Measurements from ENCODE around the gene LENG8.
"Not testable (repeated sequence)": the region's sequence is repeated elsewhere in the genome, so short reads cannot be mapped to it uniquely, and the experiment has no call there.

Gene LENG8

DNA sequence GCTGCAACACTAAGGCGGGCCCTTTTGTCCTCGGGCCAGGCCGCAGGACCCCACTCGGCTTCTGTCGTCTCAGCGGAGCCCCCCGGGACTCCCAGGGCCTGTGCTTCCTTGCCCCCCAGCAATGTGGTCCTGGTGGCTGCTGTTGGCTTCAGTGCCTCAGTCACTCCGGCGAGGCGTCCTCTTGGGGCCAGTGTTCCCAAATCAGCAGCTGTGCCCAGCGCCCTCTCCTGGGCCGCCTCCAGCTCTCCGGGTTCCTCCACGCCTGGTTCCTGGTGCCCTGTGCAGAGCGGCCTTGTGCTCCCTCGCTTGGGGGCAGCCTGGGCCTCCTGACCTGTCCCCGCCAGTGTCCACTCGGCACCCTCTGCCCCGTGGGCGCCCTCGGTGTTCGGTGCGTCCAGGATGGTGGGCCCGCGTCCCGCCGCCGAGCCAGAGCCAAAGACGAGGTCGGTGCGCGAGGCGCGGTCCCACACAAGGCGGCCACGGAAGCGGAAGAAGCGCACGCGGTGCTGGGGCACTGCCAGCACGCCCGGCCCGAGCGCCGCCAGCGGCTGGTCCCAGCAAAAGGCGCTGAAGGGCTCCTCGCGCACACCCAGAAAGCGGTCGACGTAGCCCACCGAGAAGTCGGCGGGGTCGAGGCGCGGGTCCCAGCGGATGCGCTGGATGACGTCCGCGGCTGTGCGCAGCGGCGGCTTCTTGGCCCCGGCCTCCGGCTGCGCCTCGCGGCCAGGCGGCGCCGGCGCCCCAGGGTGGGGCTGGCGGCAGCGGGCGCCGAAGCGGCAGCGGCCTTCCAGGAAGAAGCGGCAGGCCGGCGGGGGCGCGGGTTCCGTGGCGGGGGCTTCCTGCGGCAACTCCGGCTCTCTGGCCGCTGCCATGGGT lies 13.9 kb downstream of the LENG8 start:
- DNase-seq: peak; percentile 60

DNA sequence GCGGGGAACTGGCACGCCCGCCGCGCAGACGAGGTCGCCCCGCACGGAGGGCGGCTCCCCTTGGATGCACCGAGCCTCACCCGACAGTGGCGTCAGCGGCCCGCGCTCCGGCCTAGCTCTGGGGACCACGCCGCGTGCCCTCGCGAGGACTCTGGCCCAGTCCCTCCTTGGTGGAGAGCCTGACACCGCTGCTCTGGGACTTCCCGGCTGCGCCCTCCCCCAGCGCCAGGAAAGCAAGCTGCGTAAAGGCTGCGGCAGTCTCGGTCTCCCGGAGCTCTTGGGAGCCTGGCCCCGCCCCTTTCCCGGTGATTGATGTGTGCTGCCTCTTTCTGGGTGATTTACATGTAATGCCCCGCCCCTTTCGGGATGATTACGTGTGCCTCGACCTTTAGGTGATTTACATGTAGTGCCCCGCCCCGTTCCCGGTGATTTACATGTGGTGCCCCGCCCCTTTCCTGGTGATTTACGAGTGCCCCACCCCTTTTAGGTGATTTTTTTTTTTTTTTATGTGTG lies 14.6 kb downstream of the LENG8 start, which contains the start of gene LENG9:
Gene LENG9, minus strand, starts transcription at position 248 of the 513 bp plus-strand sequence. CDS start 252 bp downstream, outside the sequence.
- peak; percentile 98 for DNase-seq

DNA sequence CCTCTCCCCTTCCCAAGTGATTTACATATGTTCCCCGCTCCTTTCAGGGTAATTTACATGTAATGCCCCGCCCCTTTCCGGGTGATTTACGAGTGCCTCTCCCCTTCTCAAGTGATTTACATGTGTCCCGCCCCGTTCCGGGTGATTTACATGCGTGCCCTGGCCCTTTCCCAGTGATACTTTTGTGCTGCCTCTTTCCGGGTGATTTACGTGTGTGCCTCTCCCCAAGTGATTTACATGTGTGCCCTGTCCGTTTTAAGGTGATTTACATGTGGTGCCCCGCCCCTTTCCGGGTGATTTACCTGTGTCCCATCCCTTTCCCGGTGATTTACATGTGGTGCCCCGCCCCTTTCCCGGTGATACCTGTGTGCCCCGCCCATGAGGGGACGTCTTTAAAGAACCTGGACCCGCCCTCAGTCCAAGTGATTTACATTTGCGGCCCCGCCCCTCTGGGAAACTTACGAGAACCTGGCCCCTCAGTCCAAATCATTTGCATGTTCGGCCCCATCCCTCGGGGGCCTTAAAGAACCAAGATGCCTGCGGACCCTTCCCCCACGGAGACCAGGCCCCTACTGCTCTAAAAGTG lies 15.1 kb downstream of the LENG8 start:
- DNase-seq: no peak

DNA sequence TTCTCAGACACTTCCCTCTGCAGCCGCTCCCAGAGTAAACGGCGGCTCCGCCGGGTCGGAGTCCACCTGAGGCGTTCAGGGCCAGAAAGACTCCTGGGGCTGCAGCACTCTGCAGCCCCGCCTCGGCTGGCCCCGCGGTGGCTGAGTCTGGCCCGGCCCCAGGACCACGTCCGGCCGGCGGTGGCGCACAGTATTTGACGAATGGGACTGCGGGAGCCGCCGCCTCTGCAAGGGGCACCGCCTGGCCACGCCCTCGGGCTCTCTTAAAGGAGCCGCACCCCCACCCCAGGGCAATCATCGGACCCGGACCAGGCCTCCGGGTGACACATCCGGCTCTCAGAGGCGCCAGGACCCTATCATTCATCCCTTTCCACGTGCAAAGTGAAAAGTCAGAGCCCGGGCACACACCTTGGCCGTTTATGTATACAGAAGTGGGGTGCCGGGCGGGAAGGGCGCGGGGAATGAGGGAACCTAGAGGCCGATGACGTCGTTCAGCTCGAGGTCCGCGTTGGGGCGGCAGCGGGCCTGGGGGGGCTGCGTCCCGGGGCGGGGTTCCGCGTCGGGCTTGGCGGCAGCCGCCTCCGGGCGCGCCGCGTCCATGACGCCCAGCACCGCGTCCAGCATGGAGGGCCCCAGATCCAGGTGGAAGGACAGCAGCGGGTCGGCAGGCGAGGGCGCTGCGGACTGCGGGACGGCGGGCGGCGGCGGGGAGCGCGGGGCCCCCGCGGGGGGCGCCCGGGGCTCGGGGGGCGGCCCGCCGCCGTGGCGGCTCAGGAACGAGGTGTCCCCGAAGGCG lies 15.8 kb downstream of the LENG8 start:
- peak; percentile 78 for DNase-seq

DNA sequence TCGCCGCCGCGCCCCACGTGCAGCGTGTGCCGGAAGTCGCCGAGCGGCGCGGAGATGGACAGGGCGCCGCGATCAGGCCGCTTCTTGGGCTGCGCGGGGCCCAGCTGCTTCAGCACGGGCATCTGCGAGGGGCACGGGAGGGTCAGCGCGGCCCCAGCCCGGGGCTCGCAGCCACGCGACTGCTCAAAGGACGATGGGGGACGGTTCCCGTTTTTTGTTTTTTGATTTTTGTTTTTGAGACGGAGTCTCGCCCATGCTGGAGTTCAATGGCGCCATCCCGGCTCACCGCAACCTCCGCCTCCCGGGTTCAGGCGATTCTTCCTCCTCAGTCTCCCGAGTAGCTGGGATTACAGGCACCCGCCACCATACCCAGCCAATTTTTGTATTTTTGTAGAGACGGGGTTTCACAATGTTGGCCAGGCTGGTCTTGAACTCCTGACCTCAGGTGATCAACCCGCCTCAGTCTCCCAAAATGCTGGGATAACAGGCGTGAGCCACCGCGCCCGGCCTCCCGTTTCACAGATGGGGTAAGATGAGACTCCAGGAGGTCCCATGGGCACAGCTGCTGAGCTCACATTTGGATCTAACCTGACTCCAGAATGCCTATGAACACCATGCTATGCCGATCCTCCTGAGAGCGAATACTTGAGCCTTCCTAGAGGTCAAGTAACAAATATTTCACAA lies 16.6 kb downstream of the LENG8 start:
- no peak for DNase-seq

DNA sequence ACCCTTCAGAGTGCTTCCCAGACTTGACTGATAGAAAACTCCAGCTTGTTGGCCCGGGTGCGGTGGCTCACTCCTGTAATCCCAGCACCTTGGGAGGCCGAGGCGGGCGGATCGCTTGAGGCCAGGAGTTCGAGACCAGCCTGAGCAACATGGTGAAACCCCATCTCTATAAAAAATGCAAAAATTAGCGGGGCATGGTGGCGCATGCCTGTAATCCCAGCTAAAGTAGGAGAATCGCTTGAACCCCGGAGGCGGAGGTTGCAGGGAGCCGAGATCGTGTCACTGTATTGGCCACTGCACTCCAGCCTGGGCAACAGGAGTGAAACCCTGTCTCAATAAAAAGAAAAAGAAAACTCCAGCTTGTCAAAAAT lies 17.1 kb downstream of the LENG8 start:
- not testable (repeated sequence) for DNase-seq

DNA sequence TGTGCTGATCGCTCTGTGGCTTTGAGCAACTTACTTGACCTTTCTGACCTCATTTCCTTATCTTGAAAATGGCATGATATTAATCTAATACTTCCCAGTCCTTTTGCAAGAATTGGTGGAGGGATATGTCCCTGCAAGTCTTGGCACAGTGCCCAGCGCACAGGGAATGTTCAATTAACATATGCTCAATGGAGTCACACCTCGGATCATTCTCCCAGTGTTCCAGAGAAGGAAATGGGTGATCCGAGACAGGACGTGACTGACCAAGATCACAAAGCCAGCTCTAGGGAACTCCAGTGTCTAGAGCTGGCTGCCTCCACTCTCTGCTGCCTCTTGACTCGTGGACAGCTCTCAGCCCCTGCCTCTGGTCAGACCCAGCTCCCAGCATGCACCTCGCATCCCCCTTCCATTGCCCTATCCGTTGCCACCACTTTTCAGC lies 20.5 kb downstream of the LENG8 start:
- no peak for DNase-seq

DNA sequence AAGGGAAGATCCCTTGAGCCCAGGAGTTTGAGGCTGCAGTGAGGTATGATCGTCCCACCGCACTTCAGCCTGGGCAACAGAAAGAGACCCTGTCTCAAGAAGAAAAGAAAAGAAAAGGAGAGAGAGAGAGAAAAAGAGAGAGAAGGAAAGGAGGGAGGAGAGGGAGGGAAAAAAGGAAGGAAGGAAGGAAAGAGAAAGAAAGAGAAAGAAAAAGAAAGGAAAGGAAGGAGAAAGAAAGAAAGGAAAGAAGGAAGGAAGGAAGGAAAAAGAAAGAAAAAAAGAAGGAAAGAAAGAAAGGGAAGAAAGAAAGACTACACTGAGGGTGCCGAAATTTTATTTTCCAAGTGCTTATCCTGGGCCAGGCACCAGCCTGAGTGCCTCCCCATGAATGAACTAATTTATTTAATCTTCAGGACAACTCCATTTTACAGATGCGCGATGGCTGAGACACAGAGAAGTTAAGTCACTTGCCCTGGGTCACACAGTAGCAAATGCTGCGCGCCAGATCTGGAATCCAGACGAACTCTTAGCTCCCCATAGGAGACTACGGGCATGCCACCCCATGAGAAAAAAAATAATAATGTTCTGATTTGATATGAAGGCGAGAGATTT lies 21.4 kb downstream of the LENG8 start:
- DNase-seq: no peak

DNA sequence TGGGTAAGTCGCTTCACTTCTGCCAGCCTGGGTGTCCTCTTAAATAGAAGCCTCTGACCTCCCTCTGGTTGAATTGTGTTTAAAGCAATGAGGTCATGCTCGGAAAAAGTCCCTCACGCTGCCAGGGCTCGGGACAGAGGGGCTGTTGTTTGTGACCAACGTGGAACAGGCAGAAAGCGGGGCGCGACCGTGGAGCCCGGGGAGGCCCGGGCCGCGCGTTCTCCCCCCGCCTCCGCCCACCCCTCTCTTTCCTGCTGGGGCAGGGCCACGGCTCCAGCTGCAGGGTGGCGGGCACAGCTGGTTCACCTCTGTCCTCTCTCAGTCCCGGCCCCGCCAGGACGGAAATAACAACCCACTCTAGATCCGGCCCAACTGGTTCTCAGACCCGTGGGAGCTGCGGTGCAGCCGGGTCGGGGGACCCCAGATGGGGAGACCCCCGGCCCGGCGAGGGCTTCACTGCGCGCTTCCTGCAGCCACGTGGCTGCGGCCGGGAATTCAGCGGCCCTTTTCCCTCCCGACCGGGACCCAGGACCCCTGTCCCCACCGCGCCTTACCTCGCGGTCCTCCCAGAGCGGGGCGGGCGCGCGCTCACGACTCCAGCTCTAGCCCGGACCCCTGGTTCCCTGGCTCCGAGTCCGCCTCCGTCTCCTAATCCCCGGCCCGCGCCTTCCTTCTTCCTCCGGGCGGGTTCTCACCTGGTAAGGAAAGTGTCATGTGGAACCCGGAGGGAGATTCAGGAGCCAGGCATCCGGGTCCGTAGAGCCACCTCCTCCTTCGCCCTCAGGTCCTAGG lies 22.2 kb downstream of the LENG8 start:
- no peak for DNase-seq

DNA sequence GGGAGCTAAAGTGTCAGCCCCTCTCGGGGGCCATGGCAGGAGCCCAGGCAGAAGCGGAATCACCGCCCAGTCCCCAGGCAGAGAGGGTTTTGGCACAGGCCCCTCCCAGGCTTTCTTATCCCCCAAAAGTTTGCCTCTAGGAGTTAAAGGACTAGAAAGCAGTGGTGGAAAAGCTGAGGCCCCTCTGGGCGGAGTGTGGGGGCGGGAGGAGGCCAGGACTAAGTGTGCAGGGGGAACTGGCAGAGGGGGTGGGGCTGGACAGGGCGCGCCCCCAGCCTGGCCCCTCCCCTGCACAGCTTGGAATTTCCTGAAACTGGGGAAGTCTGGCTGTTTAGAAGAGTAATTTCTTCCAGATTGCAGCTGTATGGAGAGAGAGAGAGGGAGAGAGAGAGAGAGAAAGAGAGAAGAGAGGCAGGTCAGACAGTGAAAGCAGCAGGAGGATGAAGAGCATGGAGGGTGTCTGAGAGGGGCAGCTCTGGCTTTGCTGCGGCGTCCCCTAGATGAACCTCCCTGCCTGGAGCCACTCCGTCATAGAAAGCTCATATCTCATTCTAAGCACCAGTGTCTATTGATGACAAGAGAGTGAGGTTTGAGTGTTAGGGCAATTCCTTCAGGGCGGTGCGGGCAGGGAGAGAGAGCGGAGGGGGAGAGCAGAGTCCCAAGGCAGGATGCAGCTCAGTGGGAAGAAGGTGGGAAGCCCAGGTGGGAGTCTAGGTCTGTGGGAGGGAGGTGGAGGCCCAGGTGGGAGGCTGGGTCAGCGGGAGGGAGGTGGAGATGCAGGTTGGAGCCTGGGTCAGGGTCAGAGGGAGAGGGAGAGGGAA lies 24.3 kb downstream of the LENG8 start, which contains the start of gene CDC42EP5:
Gene CDC42EP5, minus strand, starts transcription at position 226 of the 821 bp plus-strand sequence. CDS start 7,749 bp downstream, outside the sequence.
- no peak for DNase-seq

DNA sequence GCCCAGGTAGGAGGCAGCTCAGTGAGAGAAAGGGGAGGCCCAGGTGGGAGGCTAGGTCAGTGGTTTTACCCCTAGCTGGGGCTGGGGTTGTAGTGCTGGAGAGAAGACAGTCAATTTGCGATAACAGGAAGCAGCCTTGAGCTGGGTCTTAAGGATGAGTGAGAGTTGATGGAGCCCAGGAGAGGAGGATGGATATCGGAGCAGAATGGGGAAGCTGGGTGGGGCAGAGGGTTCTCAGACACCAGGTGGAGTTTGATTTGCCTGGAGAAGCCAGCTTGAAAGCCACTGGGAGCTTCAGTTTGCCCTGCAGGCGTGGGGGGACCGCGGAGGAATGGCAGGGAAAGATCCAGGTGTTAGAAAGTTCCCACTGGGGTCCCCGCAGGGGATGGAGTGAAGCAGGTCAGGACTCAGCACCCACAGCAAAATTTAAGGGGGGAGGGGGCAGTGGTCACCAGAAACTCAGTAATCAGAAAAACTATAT lies 24.9 kb downstream of the LENG8 start:
- no peak for DNase-seq

DNA sequence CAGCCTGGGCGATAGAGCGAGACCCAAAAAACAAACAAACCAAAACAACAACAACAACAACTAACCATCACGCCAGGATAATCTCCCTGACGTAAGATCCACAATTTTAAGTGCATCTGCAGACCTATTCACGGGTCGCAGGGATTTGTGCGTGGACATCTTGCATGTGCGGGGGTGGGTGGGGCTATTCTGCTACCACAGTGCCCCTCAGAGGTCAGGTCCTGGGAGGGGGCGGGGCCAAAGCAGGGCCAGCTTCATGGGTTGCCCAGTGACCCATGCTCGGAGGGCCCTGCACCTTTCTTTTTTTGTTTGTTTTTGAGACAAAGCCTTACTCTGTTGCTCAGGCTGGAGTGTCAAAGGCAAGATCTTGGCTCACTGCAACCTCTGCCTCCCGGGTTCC lies 26.7 kb downstream of the LENG8 start:
- no peak for DNase-seq

DNA sequence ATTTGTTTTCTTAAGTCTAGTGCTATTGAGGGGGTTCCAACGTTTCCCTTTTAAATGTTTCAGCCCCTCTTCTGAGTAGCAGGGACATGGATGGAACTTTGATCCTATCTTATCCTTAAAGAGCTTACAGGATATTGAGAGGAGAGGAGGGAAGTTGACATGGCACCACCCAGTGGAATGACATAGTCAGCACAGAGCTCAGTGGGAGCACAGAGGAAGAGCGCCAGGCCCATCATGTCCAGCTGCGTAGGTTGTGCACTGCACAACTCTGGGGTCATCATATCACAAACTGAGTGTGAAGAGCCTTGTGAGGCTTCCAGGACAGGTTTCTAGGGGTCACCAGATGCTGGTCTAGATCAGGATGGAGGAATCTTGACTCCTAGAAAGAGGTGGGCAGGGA lies 28.7 kb downstream of the LENG8 start:
- no peak for DNase-seq

DNA sequence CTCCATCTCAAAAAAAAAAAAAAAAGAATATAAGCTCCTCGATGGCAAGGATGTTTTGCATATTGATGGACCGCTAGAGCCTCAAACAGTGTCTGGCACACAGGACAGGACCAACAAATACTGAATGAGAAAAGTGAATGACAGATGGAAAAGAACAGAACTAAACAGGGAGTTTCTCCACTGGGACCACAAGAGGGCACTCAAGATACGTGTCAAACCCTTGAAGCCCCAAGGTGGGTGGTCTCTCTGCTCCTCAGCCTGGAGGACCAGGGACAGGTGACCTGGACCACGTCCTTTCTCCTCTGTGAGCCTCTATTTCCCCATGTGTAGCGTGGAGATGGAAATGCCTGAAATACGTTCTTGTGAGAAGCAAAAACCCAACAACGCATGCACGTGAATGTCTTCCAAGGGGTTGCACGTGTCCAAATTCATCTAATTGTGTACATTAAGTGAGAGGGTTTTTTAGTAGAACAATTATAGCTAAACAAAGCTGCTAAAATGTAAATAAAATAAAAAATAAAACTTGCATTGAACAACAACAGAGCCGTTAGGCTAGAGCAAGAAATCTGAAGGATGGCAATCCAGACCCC lies 29.8 kb downstream of the LENG8 start:
- no peak for DNase-seq

DNA sequence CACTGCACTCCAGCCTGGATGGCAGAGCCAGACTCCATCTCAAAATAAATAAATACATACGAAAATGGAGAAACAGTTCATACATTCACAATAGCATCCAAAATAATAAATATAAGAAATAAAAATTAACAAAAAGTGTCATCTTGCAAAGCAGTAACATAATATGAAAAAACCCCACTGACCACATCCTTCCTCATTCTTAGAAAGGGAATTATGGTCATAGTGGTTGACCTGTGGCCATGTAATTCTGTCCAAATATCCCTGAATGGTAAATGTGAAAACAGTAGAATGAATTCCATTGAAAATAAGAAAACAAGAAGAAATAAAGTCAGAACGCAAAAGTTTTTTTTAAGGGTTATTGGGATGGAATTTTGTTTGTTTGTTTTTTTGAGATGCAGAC lies 31.1 kb downstream of the LENG8 start:
- DNase-seq: no peak

DNA sequence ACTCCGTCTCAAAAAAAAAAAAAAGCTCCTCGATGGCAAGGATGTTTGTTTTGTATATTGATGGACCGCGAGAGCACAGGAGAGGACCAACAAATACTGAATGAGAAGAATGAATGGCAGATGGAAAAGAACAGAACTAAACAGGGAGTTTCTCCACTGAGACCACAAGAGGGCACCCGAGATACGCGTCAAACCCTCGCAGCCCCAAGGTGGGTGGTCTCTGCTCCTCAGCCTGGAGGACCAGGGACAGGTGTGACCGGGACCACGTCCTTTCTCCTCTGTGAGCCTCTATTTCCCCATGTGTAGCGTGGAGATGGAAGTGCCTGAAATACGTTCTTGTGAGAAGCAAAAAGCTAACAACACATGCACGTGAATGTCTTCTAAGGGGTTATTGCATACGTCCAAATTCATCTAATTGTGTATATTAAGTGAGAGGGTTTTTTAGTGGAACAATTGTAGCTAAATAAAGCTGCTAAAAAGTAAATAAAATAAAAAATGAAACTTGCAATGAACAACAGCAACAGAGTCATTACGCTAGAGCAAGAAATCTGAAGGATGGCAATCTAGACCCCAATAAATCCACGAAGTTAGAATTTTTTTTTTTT lies 32.4 kb downstream of the LENG8 start:
- no peak for DNase-seq

DNA sequence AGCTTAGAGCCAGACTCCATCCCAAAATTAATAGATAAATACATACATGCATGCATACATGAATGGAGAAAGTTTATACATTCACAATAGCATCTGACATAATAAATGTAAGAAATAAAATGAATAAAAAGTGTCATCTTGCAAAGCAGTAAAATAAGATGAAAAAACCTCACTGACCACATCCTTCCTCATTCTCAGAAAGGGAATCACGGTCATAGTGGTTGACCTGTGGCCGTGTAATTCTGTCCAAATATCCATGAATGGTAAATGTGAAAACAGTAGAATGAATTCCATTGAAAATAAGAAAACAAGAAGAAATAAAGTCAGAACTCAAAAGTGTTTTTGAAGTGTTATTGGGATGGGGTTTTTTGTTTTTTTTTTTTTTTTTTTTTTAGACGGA lies 33.9 kb downstream of the LENG8 start:
- no peak for DNase-seq

DNA sequence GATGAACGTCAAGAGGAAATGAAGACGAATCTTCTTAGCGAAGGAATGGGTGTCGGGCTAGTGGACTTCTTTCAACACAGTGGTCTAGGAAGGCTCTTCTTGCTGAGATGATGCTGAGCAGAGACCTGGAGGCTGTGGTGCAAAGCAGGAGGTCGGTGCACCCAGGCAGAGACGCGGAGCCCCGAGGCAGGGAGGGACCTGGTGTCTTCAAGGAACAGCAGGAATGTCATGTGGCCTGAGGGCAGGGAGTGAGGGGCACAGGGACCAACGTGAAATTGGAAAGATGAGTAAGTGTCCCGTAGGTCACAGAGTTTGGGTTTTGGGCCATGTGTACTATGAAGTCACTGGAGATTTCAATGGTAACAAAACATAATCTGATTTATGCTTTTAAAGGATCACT lies 35.5 kb downstream of the LENG8 start:
- no peak for DNase-seq

DNA sequence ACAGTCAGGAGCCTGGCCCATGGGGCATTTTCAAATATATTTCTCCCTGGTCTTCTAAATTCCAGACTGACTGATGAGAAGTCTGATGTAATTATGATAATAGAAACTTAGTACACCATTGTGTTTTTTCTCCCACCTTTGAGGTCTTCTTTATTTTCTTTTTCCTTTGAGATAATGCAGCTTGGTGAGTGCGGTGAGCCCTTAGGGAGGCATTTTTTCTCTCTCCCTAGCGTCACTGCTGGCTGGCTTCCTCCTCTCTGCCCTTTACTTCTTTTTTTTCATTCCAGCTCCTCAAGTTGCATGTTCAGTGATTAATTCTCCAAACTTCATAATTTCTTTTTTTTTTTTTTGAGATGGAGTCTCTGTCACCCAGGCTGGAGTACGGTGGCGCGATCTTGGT lies 36.9 kb downstream of the LENG8 start:
- DNase-seq: no peak
